Left ventricle myocardium inferior (tissue), 1 donor: ENCODE measurements around the gene KIRREL3. TPM values are rescaled to one million over a fixed set of nuclear protein-coding genes. Genes with fewer than 3 reads are reported as not detected.

Experiments used
- DNase-seq: peaks from one replicate; pipeline ENCODE4 v3.0.0-alpha.2; 2020
- H3K27ac ChIP-seq: fragments of 200-600 bp; replicated peaks from 2 replicates; pipeline ENCODE4 v1.8.0; 2021
- H3K27me3 ChIP-seq: fragments of 200-600 bp; 2 replicates; pipeline ENCODE4 v1.8.0; 2021; ENCODE audit warnings: low read depth
- H3K36me3 ChIP-seq: fragments of 200-600 bp; 2 replicates; pipeline ENCODE4 v1.8.0; 2021
- H3K4me1 ChIP-seq: fragments of 200-600 bp; 2 replicates; pipeline ENCODE4 v1.8.0; 2021
- H3K4me3 ChIP-seq: fragments of 200-600 bp; 2 replicates; pipeline ENCODE4 v1.8.0; 2021; ENCODE audit warnings: mild to moderate bottlenecking, moderate library complexity
- H3K9me3 ChIP-seq: fragments of 200-600 bp; replicated peaks from 2 replicates; pipeline ENCODE4 v1.8.0; 2021
- intact Hi-C: fragments of 100-400 bp; cut with micrococcal nuclease; formaldehyde crosslinking; loops from one replicate; pipeline ENCODE4 v1.11.0; 2022
- total RNA-seq: library from RNA; stranded (reverse); fragmentation: NEBNext Ultra II Directional; extraction: Animal tissue kit (Norgen Biotek cat#: 25700); gene quantifications from one replicate; pipeline ENCODE4 v1.2.1, GENCODE V29; 2021
- TF ChIP-seq, protein P1 (sequence below): fragments of 200-600 bp; IDR thresholded peaks from 2 replicates; pipeline ENCODE4 v1.8.0; 2021; ENCODE audit warnings: antibody characterized with exemption, mild to moderate bottlenecking, borderline replicate concordance
- donor health status: DM: no; HTN: yes; CAD: no; lungs with severe emphysema.

The KIRREL3 gene
- total RNA-seq, 1 donor from 2014 or later = 0.74 TPM

DNA sequence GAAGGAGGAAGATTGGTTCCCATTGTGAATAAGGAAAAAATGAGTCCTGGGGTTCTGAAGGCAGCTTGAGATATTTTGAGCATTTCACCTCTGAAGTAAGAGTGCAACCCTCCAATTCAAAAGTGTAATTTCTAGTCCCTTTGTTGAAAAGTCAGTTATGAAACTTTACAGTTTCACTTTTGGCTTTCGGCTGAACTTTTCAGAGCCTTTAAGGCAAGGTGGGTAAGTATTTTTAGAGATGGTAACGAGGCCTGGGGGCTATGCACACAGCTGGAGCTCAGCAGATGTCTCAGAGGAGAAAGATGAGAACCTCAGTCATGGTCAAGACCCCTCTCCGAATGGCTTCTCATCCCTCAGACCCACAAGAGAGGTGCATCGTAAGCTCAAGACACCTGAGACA lies 267.6 kb downstream of the KIRREL3 start:
- Histone ChIP-seq H3K9me3 (no peaks in the 10 kb centered on the region), H3K4me1 (no peaks in the 10 kb centered on the region), H3K27ac (no peak overlapping the region), H3K36me3 (no peaks in the 10 kb centered on the region), H3K4me3 (no peak overlapping the region), H3K27me3 (peaks cover 86% of the 10 kb centered on the region)
- TF ChIP-seq, protein P1, sequence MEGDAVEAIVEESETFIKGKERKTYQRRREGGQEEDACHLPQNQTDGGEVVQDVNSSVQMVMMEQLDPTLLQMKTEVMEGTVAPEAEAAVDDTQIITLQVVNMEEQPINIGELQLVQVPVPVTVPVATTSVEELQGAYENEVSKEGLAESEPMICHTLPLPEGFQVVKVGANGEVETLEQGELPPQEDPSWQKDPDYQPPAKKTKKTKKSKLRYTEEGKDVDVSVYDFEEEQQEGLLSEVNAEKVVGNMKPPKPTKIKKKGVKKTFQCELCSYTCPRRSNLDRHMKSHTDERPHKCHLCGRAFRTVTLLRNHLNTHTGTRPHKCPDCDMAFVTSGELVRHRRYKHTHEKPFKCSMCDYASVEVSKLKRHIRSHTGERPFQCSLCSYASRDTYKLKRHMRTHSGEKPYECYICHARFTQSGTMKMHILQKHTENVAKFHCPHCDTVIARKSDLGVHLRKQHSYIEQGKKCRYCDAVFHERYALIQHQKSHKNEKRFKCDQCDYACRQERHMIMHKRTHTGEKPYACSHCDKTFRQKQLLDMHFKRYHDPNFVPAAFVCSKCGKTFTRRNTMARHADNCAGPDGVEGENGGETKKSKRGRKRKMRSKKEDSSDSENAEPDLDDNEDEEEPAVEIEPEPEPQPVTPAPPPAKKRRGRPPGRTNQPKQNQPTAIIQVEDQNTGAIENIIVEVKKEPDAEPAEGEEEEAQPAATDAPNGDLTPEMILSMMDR = no peak
- no peak for DNase-seq
- intact Hi-C loops = no loop called here

DNA sequence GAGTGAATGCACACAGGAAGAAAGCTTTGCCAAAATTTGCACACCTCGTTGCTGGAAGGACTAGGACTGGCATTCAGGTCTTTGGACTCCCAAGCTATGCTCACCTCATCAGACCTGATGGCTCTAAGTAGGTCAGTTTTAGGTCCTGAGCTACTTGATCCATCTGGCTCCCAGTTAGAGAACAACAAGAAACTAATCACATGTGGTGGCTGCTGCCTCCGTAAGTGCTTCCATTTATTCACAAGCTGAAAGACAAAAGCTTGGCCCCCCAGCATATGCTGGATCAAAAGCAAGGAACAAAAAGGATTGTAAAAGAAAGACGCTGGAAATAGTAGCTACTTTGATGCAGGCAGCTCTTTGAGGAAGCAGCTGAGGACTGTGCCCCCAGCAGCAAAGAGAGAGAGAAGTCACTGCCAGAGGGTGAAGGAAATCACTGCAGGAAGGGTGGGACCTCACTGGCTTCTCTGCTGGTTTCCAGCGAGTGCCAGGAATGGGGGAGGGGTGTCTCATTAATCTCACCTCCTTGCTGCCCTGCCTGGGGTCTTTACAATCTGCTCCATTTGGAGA lies 268.9 kb downstream of the KIRREL3 start:
- Histone ChIP-seq H3K27me3 (peaks cover 86% of the 10 kb centered on the region), H3K9me3 (no peaks in the 10 kb centered on the region), H3K4me3 (no peak overlapping the region), H3K27ac (no peak overlapping the region), H3K36me3 (no peaks in the 10 kb centered on the region), H3K4me1 (no peaks in the 10 kb centered on the region)
- TF ChIP-seq, protein P1 = no peak
- no peak for DNase-seq
- intact Hi-C loops = no loop called here

DNA sequence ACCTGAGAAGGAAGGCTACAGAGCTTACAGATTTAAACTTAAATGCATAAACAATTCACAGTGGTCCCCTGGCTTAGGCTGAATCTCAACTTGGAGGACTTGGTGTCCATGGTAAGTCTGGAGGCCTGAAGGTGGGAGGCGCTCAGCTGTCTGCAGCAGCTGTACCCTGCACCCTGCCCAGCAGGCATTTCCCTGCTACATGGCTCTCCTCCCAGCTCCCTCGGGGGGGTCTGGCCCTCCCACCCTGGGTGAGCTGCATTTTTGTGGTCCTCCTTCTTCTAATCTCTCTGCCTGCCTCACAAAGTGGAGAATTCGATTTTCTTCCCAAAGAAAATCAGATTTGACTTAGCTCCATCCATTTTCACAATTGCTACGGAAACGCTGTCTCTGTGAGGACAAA lies 273.2 kb downstream of the KIRREL3 start:
- no peaks in the 10 kb centered on the region for H3K9me3 ChIP-seq
- no peaks in the 10 kb centered on the region for H3K36me3 ChIP-seq
- TF ChIP-seq, protein P1 = no peak
- no peak overlapping the region for H3K4me3 ChIP-seq
- H3K4me1 ChIP-seq = no peaks in the 10 kb centered on the region
- intact Hi-C loops = no loop called here
- DNase-seq = no peak
- no peak overlapping the region for H3K27ac ChIP-seq
- H3K27me3 ChIP-seq = peaks cover 66% of the 10 kb centered on the region

DNA sequence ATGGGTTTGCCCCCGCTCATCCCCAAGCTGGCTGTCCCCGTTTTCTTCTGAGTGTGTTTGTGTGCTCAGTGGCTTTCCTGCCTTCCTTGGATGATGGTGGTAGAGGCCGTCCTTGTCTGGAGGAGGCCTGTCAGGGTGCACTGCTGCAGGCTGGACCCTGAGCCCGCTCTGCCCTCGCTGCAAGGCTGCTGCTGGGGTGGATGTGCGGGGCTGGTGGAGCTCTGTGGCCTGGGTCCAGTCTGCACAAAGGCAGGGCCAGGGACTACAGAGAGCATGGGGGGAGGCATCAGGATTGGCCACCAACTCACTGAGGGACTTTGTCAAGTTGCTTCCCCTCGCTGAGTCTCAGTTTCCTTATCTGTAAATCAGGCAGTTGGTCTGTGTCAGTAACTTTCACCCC lies 275.0 kb downstream of the KIRREL3 start:
- TF ChIP-seq, protein P1 = no peak
- H3K4me3 ChIP-seq = no peak overlapping the region
- no peaks in the 10 kb centered on the region for H3K9me3 ChIP-seq
- H3K27me3 ChIP-seq = peaks cover 48% of the 10 kb centered on the region
- no peak for DNase-seq
- no peaks in the 10 kb centered on the region for H3K4me1 ChIP-seq
- no peaks in the 10 kb centered on the region for H3K36me3 ChIP-seq
- no peak overlapping the region for H3K27ac ChIP-seq
- intact Hi-C loops = no loop called here

DNA sequence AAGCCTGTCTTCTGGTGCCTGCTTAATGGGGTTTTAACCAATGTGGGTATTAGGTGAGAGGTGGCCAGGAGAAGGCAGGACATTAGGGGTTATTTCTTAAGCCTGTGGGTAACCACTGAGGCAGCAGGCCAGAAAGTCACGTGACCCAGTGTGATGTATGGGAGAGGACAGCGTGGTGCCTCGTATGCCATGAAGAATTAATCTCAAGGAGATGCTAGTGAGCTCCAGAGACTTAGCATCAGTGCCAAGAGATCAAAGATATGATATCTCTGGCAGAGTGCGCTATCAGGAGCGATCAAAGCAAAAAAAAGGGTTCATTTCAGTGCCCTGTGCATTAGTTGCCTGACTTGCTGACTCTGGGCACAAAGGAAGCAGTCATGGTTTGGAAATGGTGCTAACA lies 275.5 kb downstream of the KIRREL3 start:
- Histone ChIP-seq H3K27me3 (peaks cover 43% of the 10 kb centered on the region), H3K4me1 (no peaks in the 10 kb centered on the region), H3K4me3 (no peak overlapping the region), H3K27ac (no peak overlapping the region), H3K36me3 (no peaks in the 10 kb centered on the region), H3K9me3 (no peaks in the 10 kb centered on the region)
- DNase-seq = no peak
- TF ChIP-seq, protein P1 = no peak
- intact Hi-C loops = no loop called here
